Omental fat pad (tissue), 4 donors: ENCODE measurements around the gene TSPAN31. TPM values are rescaled to one million over a fixed set of nuclear protein-coding genes. Genes with fewer than 3 reads are reported as not detected.

ENCODE experiments used
- total RNA-seq, 4 donors: library from RNA; depleted of rRNA; stranded (reverse); fragments of >200 nt; gene quantifications; one replicate each; pipeline ENCODE4 v1.1.0, GENCODE V29; 2016

Gene TSPAN31
- total RNA-seq, 4 donors from 2014 or later: 41.8 to 70.7 (median 65.7) TPM

Other genes with a start within 250 kb of the TSPAN31 start
- gene DDIT3, start 224.5 kb upstream of the TSPAN31 start, total RNA-seq: 10 to 100 TPM; 31.5 to 66.6 (median 35.5) TPM
- 10 to 100 TPM; 11.8 to 40.2 (median 15.2) TPM for gene MBD6, start 222.2 kb upstream of the TSPAN31 start, total RNA-seq
- gene DCTN2, start 197.8 kb upstream of the TSPAN31 start, total RNA-seq: 100 to 1,000 TPM in 3 of 4 donors, 10 to 100 TPM in 1; 96.0 to 134 (median 123) TPM
- under 1 TPM in 2 of 4 donors, not detected in 2; 0.09 to 0.13 TPM for gene KIF5A, start 195.0 kb upstream of the TSPAN31 start, total RNA-seq
- gene PIP4K2C, start 153.8 kb upstream of the TSPAN31 start, total RNA-seq: 10 to 100 TPM; 16.9 to 21.3 (median 17.6) TPM
- gene DTX3, start 140.2 kb upstream of the TSPAN31 start, total RNA-seq: 10 to 100 TPM in 3 of 4 donors, 1 to 10 TPM in 1; 8.0 to 21.7 (median 13.3) TPM
- gene ARHGEF25, start 133.6 kb upstream of the TSPAN31 start, total RNA-seq: 10 to 100 TPM; 14.7 to 28.8 (median 20.0) TPM
- 1 to 10 TPM in 2 of 4 donors, under 1 TPM in 2; 0.36 to 3.0 (median 1.0) TPM for gene B4GALNT1, start 111.8 kb upstream of the TSPAN31 start, total RNA-seq
- gene OS9, start 50.9 kb upstream of the TSPAN31 start, total RNA-seq: 100 to 1,000 TPM; 259 to 325 (median 286) TPM
- 1 to 10 TPM; 1.2 to 7.1 (median 1.9) TPM for gene AGAP2, start 6.3 kb upstream of the TSPAN31 start, total RNA-seq
- gene CDK4, start 7.3 kb downstream of the TSPAN31 start, total RNA-seq: 10 to 100 TPM; 81.9 to 96.2 (median 89.0) TPM
- 1 to 10 TPM; 2.4 to 8.7 (median 5.1) TPM for gene MARCHF9, start 10.1 kb downstream of the TSPAN31 start, total RNA-seq
- 1 to 10 TPM in 2 of 4 donors, under 1 TPM in 1, not detected in 1; 0.19 to 5.6 (median 2.8) TPM for gene CYP27B1, start 22.0 kb downstream of the TSPAN31 start, total RNA-seq
- 10 to 100 TPM; 11.2 to 39.3 (median 15.2) TPM for gene METTL1, start 27.1 kb downstream of the TSPAN31 start, total RNA-seq
- 10 to 100 TPM in 1 of 4 donors, 1 to 10 TPM in 3; 6.1 to 10.9 (median 9.3) TPM for gene EEF1AKMT3, start 27.6 kb downstream of the TSPAN31 start, total RNA-seq
- gene TSFM, start 37.7 kb downstream of the TSPAN31 start, total RNA-seq: 10 to 100 TPM; 20.2 to 36.6 (median 25.6) TPM
- 1 to 10 TPM; 6.4 to 9.5 (median 8.7) TPM for gene AVIL, start 73.7 kb downstream of the TSPAN31 start, total RNA-seq
- gene CTDSP2, start 101.7 kb downstream of the TSPAN31 start, total RNA-seq: 100 to 1,000 TPM; 106 to 179 (median 150) TPM
- 10 to 100 TPM in 2 of 4 donors, 1 to 10 TPM in 2; 3.6 to 18.3 (median 7.9) TPM for gene ATP23, start 196.5 kb downstream of the TSPAN31 start, total RNA-seq